Caki2 (cell line): ENCODE results near the gene ZNF544. TPM values are rescaled to one million over a fixed set of nuclear protein-coding genes. Genes with fewer than 3 reads are reported as not detected.
A peak's percentile ranks its signal among the peaks of the same experiment; 100 is the strongest.
"Not testable (repeated sequence)": the region's sequence is repeated elsewhere in the genome, so short reads cannot be mapped to it uniquely, and the experiment has no call there.

ENCODE experiments used
- DNase-seq: peaks from one replicate; pipeline ENCODE4 v3.0.0-alpha.2; 2015; ENCODE audit warnings: low read depth
- in situ Hi-C: cut with HindIII; loops from 2 replicates; pipeline ENCODE4 v1.10.0; 2016; ENCODE audit warnings: low sequenced_read_pairs, low pct_unique_long_range_greater_than_20kb, mixed read lengths
- total RNA-seq: library from RNA; depleted of rRNA; stranded (reverse); fragments of >200 nt; shearing (Covaris generic); gene quantifications from 2 replicates; pipeline ENCODE4 v1.2.3, GENCODE V29; 2014; ENCODE audit warnings: low replicate concordance; rRNA removed

Gene ZNF544
- total RNA-seq, 1 experiment from 2014 or later = 105 TPM

- in situ Hi-C loops = no loop called here
These were observed 63.2 kb downstream of the ZNF544 start for GRCh38 chr19:58291943-58292342.

GRCh38 chr19:58294743-58295374, 66.1 kb downstream of the ZNF544 start:
- no peak for DNase-seq

More at GRCh38 chr19:58291943-58292342, 63.2 kb downstream of the ZNF544 start:
- DNase-seq = no peak

DNA sequence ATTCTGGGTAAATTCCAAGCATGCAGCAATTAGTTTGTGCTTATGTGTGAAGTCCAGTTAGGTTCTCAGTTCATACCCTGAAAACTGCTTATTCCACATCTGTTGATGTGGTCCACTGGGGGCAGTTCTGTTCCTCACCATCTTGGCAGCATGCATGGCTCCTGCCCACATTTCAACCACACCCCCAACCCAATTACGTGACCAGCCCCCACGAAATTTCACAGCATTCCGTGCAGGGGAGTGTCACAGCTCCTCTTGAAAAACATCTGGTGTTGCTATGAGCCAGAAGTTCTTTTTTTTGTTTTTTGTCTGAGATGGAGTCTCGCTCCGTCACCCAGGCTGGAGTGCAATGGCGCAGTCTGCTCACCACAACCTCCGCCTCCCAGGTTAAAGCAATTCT, 67.4 kb downstream of the ZNF544 start:
- no peak for DNase-seq
- in situ Hi-C loops = no loop called here

More at GRCh38 chr19:58294743-58295374, 66.1 kb downstream of the ZNF544 start:
- in situ Hi-C loops = no loop called here

DNA sequence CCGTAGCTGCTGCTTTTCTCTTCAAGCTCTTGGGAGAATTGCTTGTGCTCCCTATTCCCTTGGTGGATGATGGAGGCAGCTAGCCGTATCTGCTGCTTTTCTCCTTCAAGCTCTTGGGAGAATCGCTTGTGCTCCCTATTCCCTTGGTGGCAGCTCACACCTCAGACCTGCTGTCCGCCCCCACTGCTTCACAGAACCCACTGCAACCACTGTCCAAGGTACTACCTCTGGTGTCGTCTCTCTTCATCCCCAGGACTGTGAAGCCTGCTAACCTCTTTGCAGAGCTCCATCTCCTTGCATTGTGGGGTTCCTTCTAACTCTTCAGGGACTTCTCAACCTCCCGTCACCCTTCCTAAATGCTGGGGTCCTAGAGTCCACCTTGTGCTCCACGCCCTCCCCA, 71.9 kb downstream of the ZNF544 start:
- in situ Hi-C loops = no loop called here
- no peak for DNase-seq

DNA sequence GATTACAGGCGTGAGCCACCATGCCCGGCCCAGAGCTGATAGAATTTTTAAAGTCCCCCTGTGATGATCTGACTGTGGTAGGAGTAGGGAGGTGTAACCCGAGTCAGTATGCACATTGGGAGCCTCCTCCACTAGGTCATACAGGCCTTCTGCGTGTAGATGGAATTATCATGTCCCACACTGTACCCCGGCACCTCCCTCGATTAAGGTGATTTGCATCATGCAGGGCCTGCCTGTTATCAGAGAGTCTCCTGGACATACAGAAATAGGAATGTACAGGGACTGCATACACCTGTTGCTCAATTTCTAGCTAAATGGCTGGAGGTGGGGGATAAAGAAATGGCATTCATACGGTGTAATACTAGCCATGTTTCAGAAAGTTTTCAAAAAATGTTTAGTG, 75.5 kb downstream of the ZNF544 start:
- in situ Hi-C loops = no loop called here
- DNase-seq = no peak

DNA sequence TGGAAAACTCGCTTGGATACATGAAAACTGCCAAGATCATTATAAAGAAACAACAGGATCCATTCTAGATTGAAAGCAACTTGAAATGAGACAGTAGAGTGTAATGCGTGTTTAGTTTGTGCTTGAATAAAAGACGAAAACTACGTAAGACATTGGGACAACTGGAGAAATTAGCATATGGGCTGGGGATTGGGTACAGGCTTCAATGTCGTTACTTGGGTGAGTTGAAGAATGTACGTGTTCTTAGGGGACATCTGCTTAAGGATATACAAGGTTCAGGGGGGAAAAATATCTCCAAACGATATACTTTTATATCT, 76.0 kb downstream of the ZNF544 start:
- in situ Hi-C loops = no loop called here
- no peak for DNase-seq

DNA sequence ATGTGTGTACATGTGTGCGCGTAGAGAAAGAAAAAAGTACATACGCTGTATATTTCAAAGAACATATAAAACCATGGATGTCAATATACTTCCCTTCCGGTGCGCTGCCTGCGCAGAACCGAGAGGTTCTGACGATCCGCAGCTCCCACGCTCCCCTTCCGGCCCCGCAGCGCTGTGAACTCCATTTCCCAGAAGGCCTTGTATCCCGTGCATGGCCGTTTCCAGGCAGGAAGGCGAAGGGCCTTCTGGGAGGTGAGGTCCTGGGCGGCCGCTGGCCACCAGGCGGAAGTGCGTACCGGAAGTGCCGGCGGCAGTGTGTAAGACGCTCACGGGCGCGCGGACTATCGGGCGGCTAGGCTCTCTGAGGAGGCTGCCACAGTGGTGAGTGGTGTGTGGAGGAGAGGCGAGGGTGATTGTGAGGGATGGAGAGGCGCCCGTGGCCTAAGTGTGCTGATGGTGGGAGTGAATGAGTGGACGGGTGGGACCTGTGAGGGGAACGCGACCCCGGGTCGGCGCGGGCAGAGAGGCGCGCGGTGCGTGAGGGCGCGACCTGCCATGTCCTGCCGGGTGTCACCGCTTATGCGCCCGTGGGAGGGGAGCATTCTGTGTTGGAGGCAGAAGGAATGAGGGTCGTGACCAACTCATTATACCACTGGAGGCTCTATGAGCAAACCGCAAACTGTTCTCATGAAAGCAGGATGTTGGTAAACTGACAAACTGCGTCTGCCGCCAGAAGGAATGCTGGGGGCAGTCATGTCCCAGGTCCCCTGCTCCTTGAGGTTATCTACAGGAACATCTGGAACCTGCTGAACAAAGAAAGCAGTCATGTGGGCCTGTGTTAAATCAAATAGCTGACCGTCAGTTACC, 76.6 kb downstream of the ZNF544 start, which contains the start of gene ERVK3-1:
Gene ERVK3-1 (plus strand): TSS at position 313 of the 867 bp plus-strand sequence. CDS start 6,792 bp downstream, outside the sequence.
- DNase-seq = peak; percentile 92
- in situ Hi-C loops = no loop called here

GRCh38 chr19:58305932-58306323, 77.2 kb downstream of the ZNF544 start:
- DNase-seq = no peak
- in situ Hi-C loops = no loop called here

GRCh38 chr19:58307736-58308135, 79.0 kb downstream of the ZNF544 start:
- no peak for DNase-seq
- in situ Hi-C loops = no loop called here

DNA sequence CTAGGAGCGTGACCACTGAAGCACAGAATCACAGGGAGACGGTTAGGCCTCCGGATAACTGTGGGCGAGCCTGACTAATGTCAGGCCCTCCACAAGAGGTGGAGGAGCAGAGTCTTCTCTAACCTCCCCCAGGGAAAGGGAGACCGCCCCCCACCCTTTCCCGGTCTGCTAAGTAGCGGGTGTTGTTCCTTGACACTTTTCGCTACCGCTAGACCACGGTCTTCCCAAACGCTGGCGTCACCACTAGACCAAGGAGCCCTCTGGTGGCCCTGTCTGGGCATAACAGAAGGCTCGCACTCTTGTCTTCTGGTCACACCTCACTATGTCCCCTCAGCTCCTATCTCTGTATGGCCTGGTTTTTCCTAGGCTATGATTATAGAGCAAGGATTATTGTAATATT, 82.0 kb downstream of the ZNF544 start:
- DNase-seq, in situ Hi-C loops: not testable (repeated sequence)

- in situ Hi-C loops = no loop called here
- no peak for DNase-seq
These were observed 82.7 kb downstream of the ZNF544 start for GRCh38 chr19:58311345-58311865.

Other genes starting within 250 kb of the ZNF544 start
- gene ZNF606, start 226.1 kb upstream of the ZNF544 start, total RNA-seq = 13.0 and 19.5 TPM in 2 replicates
- gene ZSCAN1, start 194.9 kb upstream of the ZNF544 start, total RNA-seq = 5.0 TPM in 1 of 2 replicates, not detected in the other
- gene ZNF135, start 169.6 kb upstream of the ZNF544 start, total RNA-seq = 2.5 and 7.5 TPM in 2 replicates
- gene ZSCAN18, start 130.7 kb upstream of the ZNF544 start, total RNA-seq = 54.7 and 77.9 TPM in 2 replicates
- gene ZNF329, start 78.1 kb upstream of the ZNF544 start, total RNA-seq = 18.7 and 23.9 TPM in 2 replicates
- gene ZNF274, start 45.9 kb upstream of the ZNF544 start, total RNA-seq = 27.7 and 34.0 TPM in 2 replicates
- 3.0 and 4.9 TPM in 2 replicates for gene ZNF8, start 50.0 kb downstream of the ZNF544 start, total RNA-seq
- gene ERVK3-1, start 76.5 kb downstream of the ZNF544 start, total RNA-seq = 38.9 and 46.3 TPM in 2 replicates
- gene ZSCAN22, start 98.1 kb downstream of the ZNF544 start, total RNA-seq = 2.1 and 2.3 TPM in 2 replicates
- gene A1BG, start 124.6 kb downstream of the ZNF544 start, total RNA-seq = 1.1 and 1.9 TPM in 2 replicates
- 0.20 and 0.98 TPM in 2 replicates for gene ZNF497, start 133.8 kb downstream of the ZNF544 start, total RNA-seq
- 3.3 and 8.2 TPM in 2 replicates for gene ZNF837, start 152.1 kb downstream of the ZNF544 start, total RNA-seq
- gene RPS5, start 158.4 kb downstream of the ZNF544 start, total RNA-seq = 2,221 and 2,324 TPM in 2 replicates
- gene RNF225, start 166.7 kb downstream of the ZNF544 start, total RNA-seq = not detected in 2 replicates
- gene ZNF584, start 179.7 kb downstream of the ZNF544 start, total RNA-seq = 15.2 and 24.6 TPM in 2 replicates
- 4.9 and 7.8 TPM in 2 replicates for gene ZNF132, start 211.2 kb downstream of the ZNF544 start, total RNA-seq
- 6.2 and 8.3 TPM in 2 replicates for gene ZNF324B, start 222.7 kb downstream of the ZNF544 start, total RNA-seq
- gene ZNF324, start 238.2 kb downstream of the ZNF544 start, total RNA-seq = 7.5 and 16.3 TPM in 2 replicates
- gene ZNF446, start 247.4 kb downstream of the ZNF544 start, total RNA-seq = 19.2 and 23.1 TPM in 2 replicates